HCT116 (cell line): ENCODE measurements around the gene MAP1LC3B. TPM values are rescaled to one million over a fixed set of nuclear protein-coding genes. Genes with fewer than 3 reads are reported as not detected.

ENCODE experiments used
- ATAC-seq: fragments of 200-7000 bp; cut with Tn5 transposase; 2 replicates; pipeline ENCODE4 v1.9.1; 2020; ENCODE audit warnings: mild to moderate bottlenecking, moderate library complexity
- BruUV-seq: library from RNA; stranded (reverse); fragments of 400-500 nt; replicated peaks from 2 replicates; lab custom pipeline; 2021; lab: Mats Ljungman, UMichigan
- CTCF ChIA-PET: fragments of 300-600 bp; sonication (Branson Sonifier 250); formaldehyde crosslinking; loops from one replicate; lab custom pipeline; 2021; ENCODE audit warnings: antibody characterized with exemption; lab: Charles Lee
- POLR2A ChIA-PET: fragments of 300-600, 350-600 bp; sonication (Branson Sonifier 250); formaldehyde crosslinking; loops from one replicate; lab custom pipeline; 2021; ENCODE audit warnings: antibody characterized with exemption; lab: Charles Lee
- RAD21 ChIA-PET, 2 experiments: fragments of 300-600 bp; sonication (Branson Sonifier 250); formaldehyde crosslinking; loops; one replicate each; lab custom pipeline; 2023; ENCODE audit warnings: low total read pairs in 2 of 2; ENCODE audit not compliant: uncharacterized antibody in 2 of 2, unreplicated experiment in 2 of 2, low non-redundant PET in 1 of 2; lab: Charles Lee
- DNase-seq: peaks from one replicate; pipeline ENCODE4 v3.0.0-alpha.2; 2010; ENCODE audit warnings: low read depth, low spot score
- H2AFZ ChIP-seq: fragments of 200-600 bp; shearing (Covaris generic), sonication (generic); 2 replicates; pipeline ENCODE4 v1.6.1; 2017; ENCODE audit warnings: low read depth, mixed run types, mixed read lengths, antibody characterized with exemption, low read length; ENCODE audit not compliant: poor library complexity, severe bottlenecking
- H3K27ac ChIP-seq: 2 replicates; pipeline ENCODE4 v1.5.1; 2012; ENCODE audit warnings: low read depth, low read length
- H3K27me3 ChIP-seq: fragments of 200-600 bp; sonication (generic); 2 replicates; pipeline ENCODE4 v1.6.1; 2016; ENCODE audit warnings: mixed run types, low read length, mixed read lengths; ENCODE audit not compliant: insufficient read depth
- H3K36me3 ChIP-seq, 2 experiments: fragments of 200-500 bp in 1 of 2; fragments of 200-600 bp in 1 of 2; sonication (Bioruptor generic) in 1 of 2; sonication (generic) in 1 of 2; 2 replicates each; pipeline versions ENCODE4 v1.5.1 to v1.6.1; 2014 to 2016; ENCODE audit warnings: low read length in 2 of 2, inconsistent platforms in 1 of 2, mixed read lengths in 1 of 2, mixed run types in 1 of 2; ENCODE audit not compliant: insufficient read depth in 2 of 2, control insufficient read depth in 1 of 2
- H3K4me1 ChIP-seq, 2 experiments: fragments of 200-600 bp in 1 of 2; sonication (generic) in 1 of 2; 2 replicates each; pipeline versions ENCODE4 v1.5.1 to v1.6.1; 2012 to 2017; ENCODE audit warnings: low read length in 2 of 2, inconsistent platforms in 1 of 2, mild to moderate bottlenecking in 1 of 2, mixed read lengths in 1 of 2, mixed run types in 1 of 2, moderate library complexity in 1 of 2; ENCODE audit not compliant: insufficient read depth in 2 of 2, control insufficient read depth in 1 of 2
- H3K4me2 ChIP-seq: fragments of 200-600 bp; sonication (generic); 2 replicates; pipeline ENCODE4 v1.6.1; 2017; ENCODE audit warnings: mixed run types, low read length, mixed read lengths
- H3K4me3 ChIP-seq, 2 experiments: fragments of 200-600 bp in 1 of 2; sonication (generic) in 1 of 2; replicated peaks in 1 of 2; 2 replicates each; pipeline ENCODE4 v1.5.1; 2011 to 2016; ENCODE audit warnings: low read length in 2 of 2, control low read depth in 1 of 2, low read depth in 1 of 2, mild to moderate bottlenecking in 1 of 2, mixed read lengths in 1 of 2, mixed run types in 1 of 2
- H3K79me2 ChIP-seq: fragments of 200-600 bp; sonication (generic); 2 replicates; pipeline ENCODE4 v1.6.1; 2017; ENCODE audit warnings: mild to moderate bottlenecking, mixed run types, low read length, moderate library complexity, mixed read lengths; ENCODE audit not compliant: insufficient read depth
- H3K9ac ChIP-seq: fragments of 200-600 bp; sonication (generic); 2 replicates; pipeline ENCODE4 v1.6.1; 2016; ENCODE audit warnings: low read length, mixed read lengths
- H3K9me2 ChIP-seq: fragments of 200-600 bp; sonication (generic), shearing (Covaris generic); 2 replicates; pipeline ENCODE4 v1.6.1; 2017; ENCODE audit warnings: mixed run types, mild to moderate bottlenecking, moderate library complexity; ENCODE audit not compliant: insufficient read depth
- H3K9me3 ChIP-seq, 2 experiments: fragments of 200-500 bp in 1 of 2; fragments of 200-600 bp in 1 of 2; sonication (Bioruptor generic) in 1 of 2; sonication (generic) in 1 of 2; 2 replicates each; pipeline ENCODE4 v1.6.1; 2014 to 2017; ENCODE audit warnings: low read length in 2 of 2, mixed read lengths in 2 of 2, inconsistent platforms in 1 of 2, low read depth in 1 of 2, mild to moderate bottlenecking in 1 of 2, mixed run types in 1 of 2, moderate library complexity in 1 of 2; ENCODE audit not compliant: control insufficient read depth in 1 of 2, insufficient read depth in 1 of 2
- H4K20me1 ChIP-seq: fragments of 200-600 bp; sonication (generic), shearing (Covaris generic); 2 replicates; pipeline ENCODE4 v1.6.1; 2017; ENCODE audit warnings: mixed run types, mild to moderate bottlenecking, moderate library complexity; ENCODE audit not compliant: insufficient read depth
- CEBPB ChIP-seq: IDR thresholded peaks from 2 replicates; pipeline ENCODE4 v1.6.1; 2012; ENCODE audit warnings: low read depth
- ELF1 ChIP-seq: IDR thresholded peaks from 2 replicates; pipeline ENCODE4 v1.6.1; 2012; ENCODE audit warnings: low read depth, borderline replicate concordance
- EZH2 ChIP-seq: fragments of 200-600 bp; sonication (generic); IDR thresholded peaks from 2 replicates; pipeline ENCODE4 v1.6.1; 2017; ENCODE audit warnings: antibody characterized with exemption, mixed run types
- RAD21 ChIP-seq: IDR thresholded peaks from 2 replicates; pipeline ENCODE4 v1.6.1; 2012; ENCODE audit warnings: low read depth, mild to moderate bottlenecking
- SP1 ChIP-seq: IDR thresholded peaks from 2 replicates; pipeline ENCODE4 v1.6.1; 2012; ENCODE audit warnings: low read depth
- SRF ChIP-seq: IDR thresholded peaks from 2 replicates; pipeline ENCODE4 v1.6.1; 2012; ENCODE audit warnings: low read depth
- YY1 ChIP-seq: IDR thresholded peaks from 2 replicates; pipeline ENCODE4 v1.6.1; 2011; ENCODE audit warnings: low read length, low read depth, moderate library complexity, mild to moderate bottlenecking; ENCODE audit not compliant: insufficient replicate concordance; ENCODE audit errors: extremely low read depth
- ZFX ChIP-seq: fragments of 450-650 bp; IDR thresholded peaks from 2 replicates; pipeline ENCODE4 v1.6.1; 2017
- ZNF274 ChIP-seq: fragments of 200-500 bp; sonication (Bioruptor generic); IDR thresholded peaks from 2 replicates; pipeline ENCODE4 v1.6.1; 2014; ENCODE audit warnings: mild to moderate bottlenecking, low read depth, low read length, inconsistent platforms
- intact Hi-C: fragments of 100-400 bp; cut with micrococcal nuclease; formaldehyde crosslinking; loops from 2 replicates; pipeline ENCODE4 v1.10.0; 2022
- total RNA-seq: library from RNA; stranded (reverse); gene quantifications from one replicate; pipeline ENCODE4 v1.2.1, GENCODE V29; 2021; ENCODE audit not compliant: unreplicated experiment

The MAP1LC3B gene
- total RNA-seq, 1 experiment from 2014 or later = 93.8 TPM

- TF ChIP-seq YY1 = no peak
- no peak for TF ChIP-seq RAD21
- TF ChIP-seq SRF = no peak
- no peak for TF ChIP-seq SP1
These were observed 47.8 kb upstream of the MAP1LC3B start (continued) for GRCh38 chr16:87344165-87344930.

GRCh38 chr16:87344931-87345631 is 47.1 kb upstream of the MAP1LC3B start:
- BruUV-seq = no TSS peak
- H3K4me1 ChIP-seq = no peaks in the 10 kb centered on the region
- H3K79me2 ChIP-seq = peaks cover 31% of the 10 kb centered on the region; the same call in 1 of the 2 replicates
- H3K27me3 ChIP-seq = no peaks in the 10 kb centered on the region
- H4K20me1 ChIP-seq = no peaks in the 10 kb centered on the region
- H3K9me3 ChIP-seq = no peaks in the 10 kb centered on the region
- ChIA-PET RAD21 (no interaction called here), POLR2A (no interaction called here), CTCF (no interaction called here)
- H3K9me2 ChIP-seq = no peaks in the 10 kb centered on the region
- H3K9ac ChIP-seq = no peak overlapping the region
- H3K4me3 ChIP-seq = no peak overlapping the region
- peaks cover 19 to 43% of the 10 kb centered on the region in 2 experiments; a peak in 3 of 4 replicates for H3K36me3 ChIP-seq
- no peak overlapping the region for H2AFZ ChIP-seq
- DNase-seq (no peak), ATAC-seq (no peak)
- H3K4me2 ChIP-seq = no peak overlapping the region
- intact Hi-C loops = no loop called here
- H3K27ac ChIP-seq = no peak overlapping the region
- TF ChIP-seq EZH2 (no peak), ZFX (no peak), CEBPB (no peak), ZNF274 (no peak), SP1 (no peak), ELF1 (no peak)
- TF ChIP-seq, all 23 proteins: peak for 0
